HEK293 (cell line): ENCODE measurements around the gene GPR162.

Experiments
- EGR2 ChIP-seq: fragments of 450-650 bp; formaldehyde crosslinking; IDR thresholded peaks from 2 replicates; pipeline ENCODE4 v1.5.1; 2016; ENCODE audit warnings: low read depth, missing biosample characterization, missing genetic modification characterization
- ELK4 ChIP-seq: IDR thresholded peaks from 2 replicates; pipeline ENCODE4 v1.6.1; 2011; ENCODE audit warnings: mild to moderate bottlenecking, low read depth, low read length, borderline replicate concordance
- OVOL3 ChIP-seq: fragments of 450-650 bp; formaldehyde crosslinking; IDR thresholded peaks from 2 replicates; pipeline ENCODE4 v1.5.1; 2016; ENCODE audit warnings: missing biosample characterization, missing genetic modification characterization
- SCRT2 ChIP-seq: fragments of 450-650 bp; formaldehyde crosslinking; IDR thresholded peaks from 2 replicates; pipeline ENCODE4 v1.5.1; 2016; ENCODE audit warnings: missing biosample characterization, missing genetic modification characterization
- WT1 ChIP-seq: fragments of 450-650 bp; formaldehyde crosslinking; IDR thresholded peaks from 2 replicates; pipeline ENCODE4 v1.5.1; 2016; ENCODE audit warnings: missing biosample characterization, missing genetic modification characterization
- ZNF114 ChIP-seq: fragments of 450-650 bp; formaldehyde crosslinking; IDR thresholded peaks from 2 replicates; pipeline ENCODE4 v1.5.0; 2017; ENCODE audit warnings: missing biosample characterization, missing genetic modification characterization
- ZNF138 ChIP-seq: fragments of 450-650 bp; formaldehyde crosslinking; IDR thresholded peaks from 2 replicates; pipeline ENCODE4 v1.5.1; 2016; ENCODE audit warnings: missing biosample characterization, missing genetic modification characterization, borderline replicate concordance
- ZNF157 ChIP-seq: fragments of 450-650 bp; formaldehyde crosslinking; IDR thresholded peaks from 2 replicates; pipeline ENCODE4 v1.5.1; 2016; ENCODE audit warnings: missing biosample characterization, missing genetic modification characterization
- ZNF394 ChIP-seq: fragments of 450-650 bp; formaldehyde crosslinking; IDR thresholded peaks from 2 replicates; pipeline ENCODE4 v1.5.1; 2016; ENCODE audit warnings: missing biosample characterization, missing genetic modification characterization, mild to moderate bottlenecking, moderate library complexity, borderline replicate concordance
- ZNF48 ChIP-seq: fragments of 450-650 bp; formaldehyde crosslinking; IDR thresholded peaks from 2 replicates; pipeline ENCODE4 v1.5.1; 2016; ENCODE audit warnings: missing biosample characterization, missing genetic modification characterization
- ZNF501 ChIP-seq: fragments of 450-650 bp; formaldehyde crosslinking; IDR thresholded peaks from 2 replicates; pipeline ENCODE4 v1.5.1; 2016; ENCODE audit warnings: missing biosample characterization, missing genetic modification characterization
- ZNF629 ChIP-seq: fragments of 450-650 bp; formaldehyde crosslinking; IDR thresholded peaks from 2 replicates; pipeline ENCODE4 v1.5.1; 2017; ENCODE audit warnings: missing biosample characterization, missing genetic modification characterization
- ZNF76 ChIP-seq: fragments of 450-650 bp; formaldehyde crosslinking; IDR thresholded peaks from 2 replicates; pipeline ENCODE4; 2016; ENCODE audit warnings: low read depth, missing biosample characterization, missing genetic modification characterization, borderline replicate concordance
- ZNF791 ChIP-seq: fragments of 450-650 bp; formaldehyde crosslinking; IDR thresholded peaks from 2 replicates; pipeline ENCODE4 v1.5.1; 2016; ENCODE audit warnings: missing biosample characterization, missing genetic modification characterization
- ZNF792 ChIP-seq: fragments of 450-650 bp; formaldehyde crosslinking; IDR thresholded peaks from 2 replicates; pipeline ENCODE4 v1.5.1; 2016; ENCODE audit warnings: missing biosample characterization, missing genetic modification characterization
- ZNF837 ChIP-seq: fragments of 450-650 bp; formaldehyde crosslinking; IDR thresholded peaks from 2 replicates; pipeline ENCODE4 v1.5.1; 2016; ENCODE audit warnings: missing biosample characterization, missing genetic modification characterization
- ZSCAN18 ChIP-seq: fragments of 450-650 bp; formaldehyde crosslinking; IDR thresholded peaks from 2 replicates; pipeline ENCODE4 v1.5.1; 2016; ENCODE audit warnings: missing biosample characterization, missing genetic modification characterization
- TF ChIP-seq, protein P1 (sequence below): fragments of 450-650 bp; formaldehyde crosslinking; IDR thresholded peaks from 2 replicates; pipeline ENCODE4 v1.5.1; 2016; ENCODE audit warnings: missing biosample characterization, missing genetic modification characterization
- TF ChIP-seq, protein P2 (sequence below): fragments of 450-650 bp; formaldehyde crosslinking; IDR thresholded peaks from 2 replicates; pipeline ENCODE4 v1.5.1; 2016; ENCODE audit warnings: missing biosample characterization, missing genetic modification characterization
- TF ChIP-seq, protein P3 (sequence below): fragments of 450-650 bp; formaldehyde crosslinking; IDR thresholded peaks from 2 replicates; pipeline ENCODE4 v1.5.1; 2016; ENCODE audit warnings: missing biosample characterization, missing genetic modification characterization, borderline replicate concordance
- TF ChIP-seq, protein P4 (sequence below): fragments of 450-650 bp; formaldehyde crosslinking; IDR thresholded peaks from 2 replicates; pipeline ENCODE4 v1.5.1; 2016; ENCODE audit warnings: missing biosample characterization, missing genetic modification characterization, low read depth

The GPR162 gene

DNA sequence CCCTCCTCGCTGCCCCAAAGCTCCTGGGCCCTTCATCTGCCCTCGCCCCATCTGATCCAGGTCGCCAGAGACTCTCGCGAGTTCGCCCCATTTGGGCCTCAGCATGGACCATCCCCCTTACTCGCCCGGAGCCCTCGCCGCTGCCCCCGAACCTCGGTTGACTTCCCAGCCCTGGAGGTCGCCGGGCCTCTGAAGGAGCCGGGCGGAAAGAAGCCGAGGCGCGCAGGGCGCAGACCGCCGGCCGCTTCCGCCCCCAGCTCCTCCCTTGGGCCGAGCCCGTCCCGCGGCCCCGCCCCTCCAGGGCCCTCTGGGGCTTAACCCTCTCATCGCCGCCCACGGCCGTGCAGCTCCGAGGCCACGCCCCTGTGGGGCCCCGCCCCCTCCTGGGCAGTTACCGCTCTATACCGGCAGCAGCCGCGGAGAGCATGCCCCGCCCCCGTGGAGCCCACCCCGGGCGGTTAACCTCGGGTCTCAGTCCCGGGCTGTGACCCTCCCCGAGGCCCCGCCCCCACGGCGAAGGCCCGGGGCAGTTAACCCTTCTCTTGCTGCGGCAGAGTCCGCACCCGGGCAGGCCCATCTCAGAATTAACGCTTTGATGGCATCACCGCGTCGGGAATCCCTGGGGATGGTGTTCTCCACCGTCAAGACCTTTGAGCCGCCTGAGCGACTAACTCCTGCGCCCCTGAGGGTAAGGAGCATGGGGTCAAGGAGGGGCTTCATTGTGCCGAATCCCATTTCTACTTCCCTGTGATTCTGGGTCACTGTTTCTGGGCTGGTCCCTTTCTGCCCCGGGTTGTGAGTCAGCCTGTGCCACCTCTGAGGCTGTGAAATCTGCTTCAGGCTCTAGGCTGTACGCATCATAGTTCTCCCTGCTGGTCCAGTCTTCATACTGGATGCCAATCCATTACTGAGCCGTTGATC, 51.7 kb downstream of the GPR162 start, which contains the start of gene SPSB2 (continued):
- TF ChIP-seq ZNF629 = peak; percentile 72
- TF ChIP-seq, protein P1, sequence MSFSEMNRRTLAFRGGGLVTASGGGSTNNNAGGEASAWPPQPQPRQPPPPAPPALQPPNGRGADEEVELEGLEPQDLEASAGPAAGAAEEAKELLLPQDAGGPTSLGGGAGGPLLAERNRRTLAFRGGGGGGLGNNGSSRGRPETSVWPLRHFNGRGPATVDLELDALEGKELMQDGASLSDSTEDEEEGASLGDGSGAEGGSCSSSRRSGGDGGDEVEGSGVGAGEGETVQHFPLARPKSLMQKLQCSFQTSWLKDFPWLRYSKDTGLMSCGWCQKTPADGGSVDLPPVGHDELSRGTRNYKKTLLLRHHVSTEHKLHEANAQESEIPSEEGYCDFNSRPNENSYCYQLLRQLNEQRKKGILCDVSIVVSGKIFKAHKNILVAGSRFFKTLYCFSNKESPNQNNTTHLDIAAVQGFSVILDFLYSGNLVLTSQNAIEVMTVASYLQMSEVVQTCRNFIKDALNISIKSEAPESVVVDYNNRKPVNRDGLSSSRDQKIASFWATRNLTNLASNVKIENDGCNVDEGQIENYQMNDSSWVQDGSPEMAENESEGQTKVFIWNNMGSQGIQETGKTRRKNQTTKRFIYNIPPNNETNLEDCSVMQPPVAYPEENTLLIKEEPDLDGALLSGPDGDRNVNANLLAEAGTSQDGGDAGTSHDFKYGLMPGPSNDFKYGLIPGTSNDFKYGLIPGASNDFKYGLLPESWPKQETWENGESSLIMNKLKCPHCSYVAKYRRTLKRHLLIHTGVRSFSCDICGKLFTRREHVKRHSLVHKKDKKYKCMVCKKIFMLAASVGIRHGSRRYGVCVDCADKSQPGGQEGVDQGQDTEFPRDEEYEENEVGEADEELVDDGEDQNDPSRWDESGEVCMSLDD (tag by site-specific recombination) = no peak; the same call in 1 of the 2 replicates
- peak; percentile 73; the same call in 1 of the 2 replicates for TF ChIP-seq ZNF394 (tag by site-specific recombination)
- TF ChIP-seq, protein P2, sequence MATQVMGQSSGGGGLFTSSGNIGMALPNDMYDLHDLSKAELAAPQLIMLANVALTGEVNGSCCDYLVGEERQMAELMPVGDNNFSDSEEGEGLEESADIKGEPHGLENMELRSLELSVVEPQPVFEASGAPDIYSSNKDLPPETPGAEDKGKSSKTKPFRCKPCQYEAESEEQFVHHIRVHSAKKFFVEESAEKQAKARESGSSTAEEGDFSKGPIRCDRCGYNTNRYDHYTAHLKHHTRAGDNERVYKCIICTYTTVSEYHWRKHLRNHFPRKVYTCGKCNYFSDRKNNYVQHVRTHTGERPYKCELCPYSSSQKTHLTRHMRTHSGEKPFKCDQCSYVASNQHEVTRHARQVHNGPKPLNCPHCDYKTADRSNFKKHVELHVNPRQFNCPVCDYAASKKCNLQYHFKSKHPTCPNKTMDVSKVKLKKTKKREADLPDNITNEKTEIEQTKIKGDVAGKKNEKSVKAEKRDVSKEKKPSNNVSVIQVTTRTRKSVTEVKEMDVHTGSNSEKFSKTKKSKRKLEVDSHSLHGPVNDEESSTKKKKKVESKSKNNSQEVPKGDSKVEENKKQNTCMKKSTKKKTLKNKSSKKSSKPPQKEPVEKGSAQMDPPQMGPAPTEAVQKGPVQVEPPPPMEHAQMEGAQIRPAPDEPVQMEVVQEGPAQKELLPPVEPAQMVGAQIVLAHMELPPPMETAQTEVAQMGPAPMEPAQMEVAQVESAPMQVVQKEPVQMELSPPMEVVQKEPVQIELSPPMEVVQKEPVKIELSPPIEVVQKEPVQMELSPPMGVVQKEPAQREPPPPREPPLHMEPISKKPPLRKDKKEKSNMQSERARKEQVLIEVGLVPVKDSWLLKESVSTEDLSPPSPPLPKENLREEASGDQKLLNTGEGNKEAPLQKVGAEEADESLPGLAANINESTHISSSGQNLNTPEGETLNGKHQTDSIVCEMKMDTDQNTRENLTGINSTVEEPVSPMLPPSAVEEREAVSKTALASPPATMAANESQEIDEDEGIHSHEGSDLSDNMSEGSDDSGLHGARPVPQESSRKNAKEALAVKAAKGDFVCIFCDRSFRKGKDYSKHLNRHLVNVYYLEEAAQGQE (tag by site-specific recombination) = no peak; the same call in 1 of the 2 replicates
- peak; percentile 80 for TF ChIP-seq ZNF501
- peak; percentile 63 for TF ChIP-seq ZNF76 (tag by site-specific recombination)
- peak; percentile 50; the same call in 1 of the 2 replicates for TF ChIP-seq OVOL3
- TF ChIP-seq, protein P3, sequence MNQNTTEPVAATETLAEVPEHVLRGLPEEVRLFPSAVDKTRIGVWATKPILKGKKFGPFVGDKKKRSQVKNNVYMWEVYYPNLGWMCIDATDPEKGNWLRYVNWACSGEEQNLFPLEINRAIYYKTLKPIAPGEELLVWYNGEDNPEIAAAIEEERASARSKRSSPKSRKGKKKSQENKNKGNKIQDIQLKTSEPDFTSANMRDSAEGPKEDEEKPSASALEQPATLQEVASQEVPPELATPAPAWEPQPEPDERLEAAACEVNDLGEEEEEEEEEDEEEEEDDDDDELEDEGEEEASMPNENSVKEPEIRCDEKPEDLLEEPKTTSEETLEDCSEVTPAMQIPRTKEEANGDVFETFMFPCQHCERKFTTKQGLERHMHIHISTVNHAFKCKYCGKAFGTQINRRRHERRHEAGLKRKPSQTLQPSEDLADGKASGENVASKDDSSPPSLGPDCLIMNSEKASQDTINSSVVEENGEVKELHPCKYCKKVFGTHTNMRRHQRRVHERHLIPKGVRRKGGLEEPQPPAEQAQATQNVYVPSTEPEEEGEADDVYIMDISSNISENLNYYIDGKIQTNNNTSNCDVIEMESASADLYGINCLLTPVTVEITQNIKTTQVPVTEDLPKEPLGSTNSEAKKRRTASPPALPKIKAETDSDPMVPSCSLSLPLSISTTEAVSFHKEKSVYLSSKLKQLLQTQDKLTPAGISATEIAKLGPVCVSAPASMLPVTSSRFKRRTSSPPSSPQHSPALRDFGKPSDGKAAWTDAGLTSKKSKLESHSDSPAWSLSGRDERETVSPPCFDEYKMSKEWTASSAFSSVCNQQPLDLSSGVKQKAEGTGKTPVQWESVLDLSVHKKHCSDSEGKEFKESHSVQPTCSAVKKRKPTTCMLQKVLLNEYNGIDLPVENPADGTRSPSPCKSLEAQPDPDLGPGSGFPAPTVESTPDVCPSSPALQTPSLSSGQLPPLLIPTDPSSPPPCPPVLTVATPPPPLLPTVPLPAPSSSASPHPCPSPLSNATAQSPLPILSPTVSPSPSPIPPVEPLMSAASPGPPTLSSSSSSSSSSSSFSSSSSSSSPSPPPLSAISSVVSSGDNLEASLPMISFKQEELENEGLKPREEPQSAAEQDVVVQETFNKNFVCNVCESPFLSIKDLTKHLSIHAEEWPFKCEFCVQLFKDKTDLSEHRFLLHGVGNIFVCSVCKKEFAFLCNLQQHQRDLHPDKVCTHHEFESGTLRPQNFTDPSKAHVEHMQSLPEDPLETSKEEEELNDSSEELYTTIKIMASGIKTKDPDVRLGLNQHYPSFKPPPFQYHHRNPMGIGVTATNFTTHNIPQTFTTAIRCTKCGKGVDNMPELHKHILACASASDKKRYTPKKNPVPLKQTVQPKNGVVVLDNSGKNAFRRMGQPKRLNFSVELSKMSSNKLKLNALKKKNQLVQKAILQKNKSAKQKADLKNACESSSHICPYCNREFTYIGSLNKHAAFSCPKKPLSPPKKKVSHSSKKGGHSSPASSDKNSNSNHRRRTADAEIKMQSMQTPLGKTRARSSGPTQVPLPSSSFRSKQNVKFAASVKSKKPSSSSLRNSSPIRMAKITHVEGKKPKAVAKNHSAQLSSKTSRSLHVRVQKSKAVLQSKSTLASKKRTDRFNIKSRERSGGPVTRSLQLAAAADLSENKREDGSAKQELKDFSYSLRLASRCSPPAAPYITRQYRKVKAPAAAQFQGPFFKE (tag by site-specific recombination) = no peak
- no peak for TF ChIP-seq ZNF837 (tag by site-specific recombination)
- TF ChIP-seq ZNF48 (tag by site-specific recombination) = no peak
- TF ChIP-seq SCRT2 (tag by site-specific recombination) = no peak
- peak; percentile 61 for TF ChIP-seq EGR2 (tag by site-specific recombination)
- no peak for TF ChIP-seq ZSCAN18 (tag by site-specific recombination)
- TF ChIP-seq ZNF791 (tag by site-specific recombination) = no peak
- 0 out of 2 replicates have a peak, but pooled peaks have one; percentile 17 for TF ChIP-seq WT1 (tag by site-specific recombination)
- TF ChIP-seq, protein P4, sequence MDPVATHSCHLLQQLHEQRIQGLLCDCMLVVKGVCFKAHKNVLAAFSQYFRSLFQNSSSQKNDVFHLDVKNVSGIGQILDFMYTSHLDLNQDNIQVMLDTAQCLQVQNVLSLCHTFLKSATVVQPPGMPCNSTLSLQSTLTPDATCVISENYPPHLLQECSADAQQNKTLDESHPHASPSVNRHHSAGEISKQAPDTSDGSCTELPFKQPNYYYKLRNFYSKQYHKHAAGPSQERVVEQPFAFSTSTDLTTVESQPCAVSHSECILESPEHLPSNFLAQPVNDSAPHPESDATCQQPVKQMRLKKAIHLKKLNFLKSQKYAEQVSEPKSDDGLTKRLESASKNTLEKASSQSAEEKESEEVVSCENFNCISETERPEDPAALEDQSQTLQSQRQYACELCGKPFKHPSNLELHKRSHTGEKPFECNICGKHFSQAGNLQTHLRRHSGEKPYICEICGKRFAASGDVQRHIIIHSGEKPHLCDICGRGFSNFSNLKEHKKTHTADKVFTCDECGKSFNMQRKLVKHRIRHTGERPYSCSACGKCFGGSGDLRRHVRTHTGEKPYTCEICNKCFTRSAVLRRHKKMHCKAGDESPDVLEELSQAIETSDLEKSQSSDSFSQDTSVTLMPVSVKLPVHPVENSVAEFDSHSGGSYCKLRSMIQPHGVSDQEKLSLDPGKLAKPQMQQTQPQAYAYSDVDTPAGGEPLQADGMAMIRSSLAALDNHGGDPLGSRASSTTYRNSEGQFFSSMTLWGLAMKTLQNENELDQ (tag by site-specific recombination) = no peak
- TF ChIP-seq ZNF792 (tag by site-specific recombination) = no peak
- TF ChIP-seq ZNF114 (tag by site-specific recombination) = no peak
- TF ChIP-seq ZNF157 (tag by site-specific recombination) = no peak
- TF ChIP-seq ELK4 = no peak
- no peak for TF ChIP-seq ZNF138 (tag by site-specific recombination)
